ENCODE measurements around the gene VPS13D.

GRCh38 chr1:12491656-12492055 is 261.8 kb downstream of the VPS13D start:
- no peak for TF ChIP-seq SUZ12 (IDR thresholded peaks at IDR 0.05; ENCODE audit: extremely low read depth, insufficient read depth, insufficient read length)
- TF ChIP-seq YY1 (IDR thresholded peaks at IDR 0.05; ENCODE audit: insufficient read depth, insufficient read length), result no peak
- no peak for TF ChIP-seq ZNF274 (IDR thresholded peaks at IDR 0.05; ENCODE audit: low read depth, low read length)

Measured in NT2/D1 (cell line).